Astrocyte of the spinal cord (primary cell): ENCODE results near the gene HUWE1.

ENCODE experiments used
- DNase-seq: peaks from one replicate; pipeline ENCODE4 v3.0.0; 2011; ENCODE audit warnings: low read depth, low spot score
- H3K4me3 ChIP-seq: 2 replicates; pipeline ENCODE4 v1.5.1; 2011; ENCODE audit warnings: low read depth, mild to moderate bottlenecking, low read length, moderate library complexity
- CTCF ChIP-seq: IDR thresholded peaks from 2 replicates; pipeline ENCODE4 v1.5.1; 2012; ENCODE audit warnings: low read depth, mild to moderate bottlenecking, low read length, inconsistent platforms
- in situ Hi-C: cut with HindIII; loops from 2 replicates; pipeline ENCODE4 v1.10.0; 2017; ENCODE audit warnings: low sequenced_read_pairs

HUWE1 gene

GRCh38 chrX:53681661-53682060 is 4.9 kb downstream of the HUWE1 start:
- TF ChIP-seq CTCF, result no peak
- H3K4me3 ChIP-seq, result no peak overlapping the region
- peak; percentile 12 for DNase-seq
- in situ Hi-C loops, result no loop called here

- no peak overlapping the region for H3K4me3 ChIP-seq
- in situ Hi-C loops, result no loop called here
- no peak for DNase-seq
- TF ChIP-seq CTCF, result peak; percentile 30
Measured at GRCh38 chrX:53678667-53679066, 7.9 kb downstream of the HUWE1 start.

DNA sequence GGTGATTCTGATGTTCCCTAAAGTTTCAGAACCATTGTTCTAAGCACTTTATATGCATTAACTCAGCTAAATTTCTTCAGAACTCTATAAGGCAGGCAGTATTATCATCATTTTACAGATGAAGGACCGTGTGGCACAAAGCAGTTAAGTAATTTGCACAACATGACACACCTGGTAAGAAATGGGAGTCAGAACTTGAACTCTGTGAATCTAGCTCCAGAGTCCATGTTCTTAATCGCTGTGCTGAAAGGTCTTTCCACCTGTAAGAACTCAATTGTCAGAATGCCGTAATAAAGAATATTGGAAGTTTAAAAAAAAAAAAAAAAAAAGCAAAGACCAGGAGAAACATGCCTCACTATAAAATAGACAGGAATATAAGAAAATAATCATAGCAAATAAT is 9.2 kb downstream of the HUWE1 start:
- no peak for TF ChIP-seq CTCF
- H3K4me3 ChIP-seq, result no peak overlapping the region
- DNase-seq, result no peak
- in situ Hi-C loops, result no loop called here

DNA sequence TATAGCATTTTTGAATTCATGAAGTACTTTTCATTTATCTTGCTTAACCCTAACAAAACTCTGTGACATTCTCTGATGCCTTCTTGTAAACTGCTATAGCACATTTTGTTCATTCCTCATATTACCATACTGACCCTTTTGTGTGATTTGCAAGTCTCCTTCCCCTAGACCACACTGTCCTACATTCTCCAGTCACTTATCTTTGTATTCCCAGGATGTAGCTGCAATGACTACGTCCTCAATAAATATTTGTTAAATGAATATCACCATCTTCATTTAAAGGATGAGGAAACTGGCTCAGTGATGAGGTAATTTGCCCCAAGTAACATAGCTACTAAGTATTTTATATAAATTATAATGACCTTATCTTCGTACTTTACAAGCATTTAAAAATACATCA is 11.9 kb downstream of the HUWE1 start:
- no peak overlapping the region for H3K4me3 ChIP-seq
- DNase-seq, result no peak
- in situ Hi-C loops, result no loop called here
- no peak for TF ChIP-seq CTCF

DNA sequence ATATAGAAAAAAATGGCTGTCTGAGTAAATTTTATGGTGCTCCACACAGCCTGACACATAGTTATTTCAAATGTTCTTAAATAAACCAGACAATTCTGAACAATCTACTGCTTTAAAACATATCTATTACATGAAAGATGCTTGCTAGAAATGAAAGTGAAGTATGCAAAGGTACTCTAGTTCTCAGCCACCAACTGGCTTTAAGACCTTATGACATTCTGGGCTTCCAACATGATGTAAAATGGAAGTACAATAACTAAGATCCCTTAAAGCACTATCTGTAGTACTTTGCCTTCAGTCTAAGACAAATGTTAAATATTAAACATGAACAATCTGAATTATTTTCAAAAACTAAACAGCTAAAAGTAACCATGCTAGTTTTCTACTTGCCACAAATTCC is 17.3 kb downstream of the HUWE1 start:
- in situ Hi-C loops, result no loop called here
- TF ChIP-seq CTCF, result no peak
- H3K4me3 ChIP-seq, result no peak overlapping the region
- DNase-seq, result no peak

GRCh38 chrX:53666171-53666570 is 20.3 kb downstream of the HUWE1 start:
- DNase-seq, result no peak
- no peak for TF ChIP-seq CTCF
- in situ Hi-C loops, result no loop called here
- H3K4me3 ChIP-seq, result no peak overlapping the region

DNA sequence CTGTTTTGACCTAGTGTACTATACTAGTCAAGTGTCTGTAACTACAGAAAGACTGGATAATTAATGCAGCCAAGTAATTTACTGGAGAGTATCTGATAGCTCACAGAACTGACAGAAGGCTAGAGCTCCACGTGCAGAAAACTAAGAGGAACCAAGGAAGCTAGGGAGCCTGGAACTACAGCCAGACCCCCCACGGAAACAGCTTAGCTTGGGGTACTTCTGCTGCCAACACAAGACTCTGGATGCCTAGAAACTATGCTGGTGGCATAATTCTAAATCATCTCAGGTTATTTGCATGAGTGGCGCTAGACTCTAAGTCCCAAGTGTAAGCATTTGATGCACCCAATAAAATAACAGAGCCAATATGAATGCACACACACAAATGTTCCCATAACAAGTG is 26.5 kb downstream of the HUWE1 start:
- H3K4me3 ChIP-seq, result no peak overlapping the region
- no peak for DNase-seq
- TF ChIP-seq CTCF, result no peak
- in situ Hi-C loops, result no loop called here
